Stimulated activated CD4-positive, alpha-beta T cell treated with anti-CD3 and anti-CD28 coated beads, Interleukin-12 subunit alpha, Interleukin-12 subunit beta, amount 100 ng/mL, for 4 hours (primary cell): ENCODE measurements around the gene CELSR1.

Experiments used
- DNase-seq: peaks from one replicate; pipeline ENCODE4 v3.0.0-alpha.2; 2020

The CELSR1 gene

GRCh38 chr22:46357711-46358520 is 179.5 kb downstream of the CELSR1 start:
- DNase-seq = no peak

- DNase-seq = no peak
Observed at GRCh38 chr22:46356496-46357480, 180.6 kb downstream of the CELSR1 start.

GRCh38 chr22:46355996-46356471 is 181.4 kb downstream of the CELSR1 start:
- DNase-seq = no peak

GRCh38 chr22:46355369-46355995 is 181.9 kb downstream of the CELSR1 start:
- DNase-seq = peak; percentile 58

GRCh38 chr22:46354993-46355305 is 182.5 kb downstream of the CELSR1 start:
- DNase-seq = no peak

GRCh38 chr22:46354176-46354992 is 183.0 kb downstream of the CELSR1 start:
- DNase-seq = no peak

GRCh38 chr22:46353483-46354105 is 183.8 kb downstream of the CELSR1 start:
- DNase-seq = no peak

GRCh38 chr22:46352691-46353386 is 184.6 kb downstream of the CELSR1 start:
- DNase-seq = no peak

GRCh38 chr22:46352276-46352675 is 185.1 kb downstream of the CELSR1 start:
- no peak for DNase-seq

- DNase-seq = no peak
Observed at GRCh38 chr22:46351767-46352166, 185.7 kb downstream of the CELSR1 start.

GRCh38 chr22:46351131-46351735 is 186.2 kb downstream of the CELSR1 start:
- no peak for DNase-seq

- DNase-seq = no peak
Observed at GRCh38 chr22:46350646-46351045, 186.8 kb downstream of the CELSR1 start.

GRCh38 chr22:46350121-46350520 is 187.3 kb downstream of the CELSR1 start:
- no peak for DNase-seq

GRCh38 chr22:46349681-46350080 is 187.7 kb downstream of the CELSR1 start:
- DNase-seq = no peak

- no peak for DNase-seq
Observed at GRCh38 chr22:46349238-46349637, 188.2 kb downstream of the CELSR1 start.

- DNase-seq = no peak
Observed at GRCh38 chr22:46348099-46348695, 189.2 kb downstream of the CELSR1 start.

- no peak for DNase-seq
Observed at GRCh38 chr22:46347646-46348045, 189.8 kb downstream of the CELSR1 start.

- no peak for DNase-seq
Observed at GRCh38 chr22:46346680-46347405, 190.6 kb downstream of the CELSR1 start.

GRCh38 chr22:46340676-46341075 is 196.7 kb downstream of the CELSR1 start:
- DNase-seq = no peak

GRCh38 chr22:46339956-46340355 is 197.5 kb downstream of the CELSR1 start:
- no peak for DNase-seq
